CD4-positive, CD25-positive, alpha-beta regulatory T cell (primary cell): ENCODE results near the gene IMMP2L. TPM values are rescaled to one million over a fixed set of nuclear protein-coding genes. Genes with fewer than 3 reads are reported as not detected.

Experiments
- ATAC-seq, 2 donors: fragments of 150-1000 bp; cut with Tn5 transposase; one replicate each; pipeline ENCODE4 v1.10.0; 2021; ENCODE audit warnings: low read depth in 2 of 2, moderate number of reproducible peaks in 2 of 2, moderate library complexity in 1 of 2
- DNase-seq, 3 donors: peaks; one replicate each; pipeline versions ENCODE4 v3.0.0 to v3.0.0-alpha.2; 2012 to 2022; ENCODE audit warnings: mixed read lengths in 1 of 3
- H3K27ac ChIP-seq: one replicate; pipeline ENCODE4 v1.7.0; 2013; ENCODE audit warnings: mild to moderate bottlenecking, low read length; ENCODE audit not compliant: insufficient read depth, poor library complexity, severe bottlenecking
- H3K27me3 ChIP-seq: one replicate; pipeline ENCODE4 v1.7.0; 2013; ENCODE audit warnings: low read length; ENCODE audit not compliant: control insufficient read depth, insufficient read depth
- H3K36me3 ChIP-seq: one replicate; pipeline ENCODE4 v1.7.0; 2013; ENCODE audit warnings: mild to moderate bottlenecking, low read length, moderate library complexity; ENCODE audit not compliant: control insufficient read depth, insufficient read depth
- H3K4me1 ChIP-seq: 2 replicates; pipeline ENCODE4 v1.7.0; 2013; ENCODE audit warnings: mild to moderate bottlenecking, low read length; ENCODE audit not compliant: insufficient read depth, control insufficient read depth, poor library complexity, severe bottlenecking
- H3K4me3 ChIP-seq: one replicate; pipeline ENCODE4 v1.7.0; 2013; ENCODE audit warnings: low read depth, mild to moderate bottlenecking, low read length, moderate library complexity
- H3K9me3 ChIP-seq, 2 experiments: 1 replicate in 1 of 2; 2 replicates in 1 of 2; pipeline ENCODE4 v1.7.0; 2013; ENCODE audit warnings: low read length in 2 of 2, mild to moderate bottlenecking in 1 of 2, moderate library complexity in 1 of 2; ENCODE audit not compliant: control insufficient read depth in 2 of 2
- H3K27ac Mint-ChIP-seq, 3 donors: one replicate each; pipeline ENCODE4 v1.8.0; 2020 to 2022; ENCODE audit warnings: mild to moderate bottlenecking in 3 of 3, mixed read lengths in 3 of 3, moderate library complexity in 2 of 3
- H3K27me3 Mint-ChIP-seq: one replicate; pipeline ENCODE4 v1.8.0; 2022; ENCODE audit warnings: mild to moderate bottlenecking, mixed read lengths
- H3K36me3 Mint-ChIP-seq: one replicate; pipeline ENCODE4 v1.8.0; 2020; ENCODE audit warnings: mixed read lengths
- H3K4me1 Mint-ChIP-seq, 4 donors: one replicate each; pipeline ENCODE4 v1.8.0; 2020 to 2022; ENCODE audit warnings: mixed read lengths in 4 of 4, mild to moderate bottlenecking in 1 of 4
- H3K4me3 Mint-ChIP-seq, 4 donors: one replicate each; pipeline ENCODE4 v1.8.0; 2020 to 2022; ENCODE audit warnings: mild to moderate bottlenecking in 4 of 4, mixed read lengths in 4 of 4, moderate library complexity in 3 of 4
- H3K9me3 Mint-ChIP-seq, 7 donors: one replicate each; pipeline ENCODE4 v1.8.0; 2020 to 2022; ENCODE audit warnings: mixed read lengths in 7 of 7, mild to moderate bottlenecking in 3 of 7, moderate library complexity in 2 of 7
- polyA plus RNA-seq, 4 donors: library from polyadenylated mRNA; unstranded; fragments of 300-500 nt; fragmentation: Illumina TruSeq; gene quantifications; one replicate each; pipeline ENCODE4 v1.2.3, GENCODE V29; 2021
- total RNA-seq: library from RNA; stranded (reverse); gene quantifications from one replicate; pipeline ENCODE4 v1.2.3, GENCODE V29; 2022

Gene IMMP2L
- total and polyA plus RNA-seq, 5 donors from 2014 or later, result 8.9 to 23.8 (median 17.1) TPM

- no peaks in the 10 kb centered on the region for H3K36me3 ChIP-seq
- DNase-seq (no peak), ATAC-seq (no peak)
- Mint-ChIP-seq H3K27me3 (no peaks in the 10 kb centered on the region), H3K36me3 (peaks cover 9% of the 10 kb centered on the region), H3K4me3 (no peak overlapping the region), H3K27ac (no peak overlapping the region), H3K4me1 (peaks cover 0 to 7% (median 3%) of the 10 kb centered on the region in 4 donors), H3K9me3 (peaks cover 3 to 16% (median 6%) of the 10 kb centered on the region in 7 donors)
- H3K4me3 ChIP-seq, result no peak overlapping the region
- H3K9me3 ChIP-seq, result peaks cover 9 to 18% of the 10 kb centered on the region in 2 experiments
- no peaks in the 10 kb centered on the region for H3K27me3 ChIP-seq
- H3K27ac ChIP-seq, result no peak overlapping the region
- H3K4me1 ChIP-seq, result no peaks in the 10 kb centered on the region
Measured at GRCh38 chr7:111063166-111063565, 499.1 kb downstream of the IMMP2L start.

GRCh38 chr7:111059833-111060232 lies 502.5 kb downstream of the IMMP2L start:
- Histone ChIP-seq H3K4me1 (no peaks in the 10 kb centered on the region), H3K36me3 (no peaks in the 10 kb centered on the region), H3K27me3 (no peaks in the 10 kb centered on the region), H3K9me3 (peaks cover 9 to 18% of the 10 kb centered on the region in 2 experiments), H3K4me3 (no peak overlapping the region), H3K27ac (no peak overlapping the region)
- Mint-ChIP-seq H3K36me3 (peaks cover 12% of the 10 kb centered on the region), H3K27ac (no peak overlapping the region), H3K4me1 (peaks cover 0 to 12% (median 8%) of the 10 kb centered on the region in 4 donors), H3K9me3 (peaks cover 0 to 14% (median 6%) of the 10 kb centered on the region in 7 donors), H3K4me3 (no peak overlapping the region), H3K27me3 (no peaks in the 10 kb centered on the region)
- DNase-seq, result no peak
- no peak for ATAC-seq

GRCh38 chr7:111057066-111057465 lies 505.2 kb downstream of the IMMP2L start:
- Histone ChIP-seq H3K36me3 (no peaks in the 10 kb centered on the region), H3K9me3 (peaks cover 0 to 1% of the 10 kb centered on the region in 2 experiments), H3K4me3 (no peak overlapping the region), H3K4me1 (no peaks in the 10 kb centered on the region), H3K27me3 (no peaks in the 10 kb centered on the region), H3K27ac (no peak overlapping the region)
- DNase-seq (no peak), ATAC-seq (no peak)
- peaks cover 7% of the 10 kb centered on the region for H3K36me3 Mint-ChIP-seq
- no peaks in the 10 kb centered on the region for H3K27me3 Mint-ChIP-seq
- no peak overlapping the region for H3K4me3 Mint-ChIP-seq
- no peak overlapping the region for H3K27ac Mint-ChIP-seq
- H3K4me1 Mint-ChIP-seq, result peaks cover 0 to 18% (median 11%) of the 10 kb centered on the region in 4 donors
- H3K9me3 Mint-ChIP-seq, result peaks cover 0 to 5% (median 3%) of the 10 kb centered on the region in 7 donors

DNA sequence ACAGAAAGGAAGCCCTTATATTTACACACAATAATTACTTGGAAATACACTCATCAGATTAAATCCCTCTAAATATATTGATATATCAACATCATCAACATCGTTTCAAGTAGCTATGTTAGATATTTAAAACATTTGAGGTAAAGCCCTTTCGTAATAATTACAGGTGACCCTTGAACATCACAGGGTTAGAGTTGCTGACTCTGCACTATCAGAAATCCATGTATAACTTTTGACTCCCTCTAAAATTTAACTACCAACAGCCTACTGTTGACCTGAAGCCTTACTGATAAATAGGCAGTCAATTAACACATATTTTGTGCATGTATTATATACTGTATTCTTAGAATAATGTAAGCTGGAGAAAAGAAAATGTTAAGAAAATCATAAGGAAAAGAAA lies 505.9 kb downstream of the IMMP2L start:
- Mint-ChIP-seq H3K9me3 (peaks cover 0 to 3% (median 0%) of the 10 kb centered on the region in 7 donors), H3K27me3 (no peaks in the 10 kb centered on the region), H3K27ac (no peak overlapping the region), H3K4me1 (peaks cover 0 to 18% (median 10%) of the 10 kb centered on the region in 4 donors), H3K4me3 (no peak overlapping the region), H3K36me3 (peaks cover 3% of the 10 kb centered on the region)
- Histone ChIP-seq H3K4me3 (no peak overlapping the region), H3K27me3 (no peaks in the 10 kb centered on the region), H3K27ac (no peak overlapping the region), H3K36me3 (no peaks in the 10 kb centered on the region), H3K4me1 (no peaks in the 10 kb centered on the region), H3K9me3 (no peaks in the 10 kb centered on the region)
- ATAC-seq (no peak), DNase-seq (no peak)

DNA sequence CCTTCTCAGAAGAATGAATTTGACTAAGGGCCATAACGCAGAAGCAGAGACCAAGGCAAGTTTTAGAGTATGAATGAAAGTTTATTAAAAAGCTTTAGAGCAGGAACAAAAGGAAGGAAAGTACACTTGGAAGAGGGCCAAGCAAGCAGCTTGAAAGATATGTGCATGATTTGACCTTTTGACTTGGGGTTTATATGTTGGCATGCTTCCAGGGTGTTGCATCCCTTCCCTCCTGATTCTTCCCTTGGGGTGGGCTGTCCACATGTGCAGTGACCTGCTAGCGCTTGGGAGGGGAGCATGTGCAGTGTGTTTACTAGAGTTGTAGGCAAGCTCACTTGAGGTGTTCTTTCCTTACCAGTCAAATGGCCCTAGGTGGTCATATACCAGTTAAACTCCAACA lies 509.3 kb downstream of the IMMP2L start:
- Histone ChIP-seq H3K4me3 (no peak overlapping the region), H3K9me3 (no peaks in the 10 kb centered on the region), H3K27ac (no peak overlapping the region), H3K27me3 (no peaks in the 10 kb centered on the region), H3K4me1 (no peaks in the 10 kb centered on the region), H3K36me3 (no peaks in the 10 kb centered on the region)
- Mint-ChIP-seq H3K36me3 (peaks cover 6% of the 10 kb centered on the region), H3K4me1 (peaks cover 0 to 12% (median 8%) of the 10 kb centered on the region in 4 donors), H3K4me3 (no peak overlapping the region), H3K9me3 (peaks cover 0 to 3% (median 0%) of the 10 kb centered on the region in 7 donors), H3K27ac (peak overlapping the region in 1 of 3 donors; percentile 8), H3K27me3 (no peaks in the 10 kb centered on the region)
- ATAC-seq (no peak), DNase-seq (no peak)

- Mint-ChIP-seq H3K9me3 (peaks cover 0 to 3% (median 0%) of the 10 kb centered on the region in 7 donors), H3K36me3 (peaks cover 6% of the 10 kb centered on the region), H3K27ac (peak overlapping the region in 1 of 3 donors; percentile 8), H3K4me1 (peaks cover 0 to 9% (median 4%) of the 10 kb centered on the region in 4 donors), H3K27me3 (no peaks in the 10 kb centered on the region), H3K4me3 (no peak overlapping the region)
- H3K27ac ChIP-seq, result no peak overlapping the region
- H3K36me3 ChIP-seq, result no peaks in the 10 kb centered on the region
- no peaks in the 10 kb centered on the region for H3K4me1 ChIP-seq
- H3K27me3 ChIP-seq, result no peaks in the 10 kb centered on the region
- H3K4me3 ChIP-seq, result no peak overlapping the region
- DNase-seq (no peak), ATAC-seq (no peak)
- no peaks in the 10 kb centered on the region for H3K9me3 ChIP-seq
Measured at GRCh38 chr7:111051832-111052231, 510.5 kb downstream of the IMMP2L start.

DNA sequence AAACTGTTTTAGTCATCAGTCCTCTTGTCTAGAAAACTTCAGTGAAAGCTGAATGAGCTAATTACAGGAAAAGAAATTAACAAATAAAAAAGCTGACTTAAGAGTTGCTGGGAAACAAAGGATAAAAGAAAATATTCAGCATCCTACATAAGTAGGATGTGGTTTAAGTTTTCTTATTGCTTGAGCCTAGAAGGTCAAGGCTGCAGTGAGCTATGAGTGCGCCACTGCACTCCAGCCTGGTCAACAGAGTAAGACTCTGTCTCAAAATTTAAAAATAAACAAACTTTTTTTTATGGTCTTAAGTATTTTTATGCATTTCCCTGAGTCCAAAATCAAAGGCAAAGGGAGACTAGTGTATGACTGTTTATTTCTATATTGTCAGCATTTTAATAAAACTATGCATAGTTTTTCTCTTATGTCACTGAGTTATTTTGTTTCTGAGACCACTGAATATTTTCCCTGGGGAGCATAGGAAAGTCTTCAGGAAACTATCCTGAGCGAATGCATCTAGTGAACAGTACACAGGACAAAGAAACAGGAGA lies 511.3 kb downstream of the IMMP2L start:
- Mint-ChIP-seq H3K27me3 (no peaks in the 10 kb centered on the region), H3K9me3 (peaks cover 0 to 3% (median 0%) of the 10 kb centered on the region in 7 donors), H3K4me3 (peak overlapping the region in 1 of 4 donors; percentile 48), H3K27ac (no peak overlapping the region), H3K4me1 (peaks cover 0 to 9% (median 7%) of the 10 kb centered on the region in 4 donors), H3K36me3 (peaks cover 6% of the 10 kb centered on the region)
- DNase-seq, result no peak
- Histone ChIP-seq H3K4me3 (no peak overlapping the region), H3K27me3 (no peaks in the 10 kb centered on the region), H3K4me1 (no peaks in the 10 kb centered on the region), H3K27ac (no peak overlapping the region), H3K36me3 (no peaks in the 10 kb centered on the region), H3K9me3 (no peaks in the 10 kb centered on the region)
- ATAC-seq, result no peak
